ENCODE results near the gene JCAD. TPM values are rescaled to one million over a fixed set of nuclear protein-coding genes. Genes with fewer than 3 reads are reported as not detected.
A peak's percentile ranks its signal among the peaks of the same experiment; 100 is the strongest.
"Not testable (repeated sequence)": the region's sequence is repeated elsewhere in the genome, so short reads cannot be mapped to it uniquely, and the experiment has no call there.

Gene JCAD
- total RNA-seq, 1 experiment from 2014 or later, result 4.2 TPM

- no peak for DNase-seq (ENCODE audit: low spot score)
Measured at GRCh38 chr10:29991382-29991781, 68.0 kb downstream of the JCAD start.

GRCh38 chr10:29987471-29987870 lies 71.9 kb downstream of the JCAD start:
- DNase-seq (ENCODE audit: low spot score), result no peak

DNA sequence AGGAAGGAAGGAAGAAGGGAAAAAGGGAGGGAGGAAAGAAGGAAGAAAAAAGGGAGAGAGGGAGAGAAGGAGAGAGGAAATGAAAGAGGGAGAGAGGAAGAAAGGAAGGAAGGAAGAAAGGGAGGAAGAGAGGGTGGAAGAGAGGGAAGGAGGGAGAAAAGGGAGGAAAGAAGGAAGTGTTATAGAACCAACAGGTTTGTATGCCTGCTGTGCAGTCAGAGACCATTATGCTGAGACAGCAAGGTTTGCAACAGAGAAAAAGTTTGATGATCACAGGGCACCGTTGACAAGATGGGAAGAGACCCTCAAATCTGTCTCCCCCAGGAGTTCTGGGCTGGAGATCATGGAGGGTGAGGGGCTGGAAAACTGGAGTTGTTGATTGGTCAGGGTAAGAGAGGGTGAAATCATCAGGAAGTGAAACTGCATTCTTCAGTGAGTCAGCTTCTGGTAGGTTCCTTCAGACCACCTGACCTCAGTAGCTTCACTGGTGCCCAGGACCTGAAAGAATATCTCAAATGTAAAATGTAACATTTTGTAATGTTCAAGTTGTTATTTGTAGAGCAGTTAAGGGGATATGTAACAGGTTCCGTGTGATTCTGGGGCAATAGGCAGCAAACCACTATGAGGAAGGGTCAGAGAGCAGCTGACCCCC lies 76.3 kb downstream of the JCAD start:
- no peak for DNase-seq (ENCODE audit: low spot score)

GRCh38 chr10:29981510-29981909 lies 77.9 kb downstream of the JCAD start:
- DNase-seq (ENCODE audit: low spot score), result no peak

DNA sequence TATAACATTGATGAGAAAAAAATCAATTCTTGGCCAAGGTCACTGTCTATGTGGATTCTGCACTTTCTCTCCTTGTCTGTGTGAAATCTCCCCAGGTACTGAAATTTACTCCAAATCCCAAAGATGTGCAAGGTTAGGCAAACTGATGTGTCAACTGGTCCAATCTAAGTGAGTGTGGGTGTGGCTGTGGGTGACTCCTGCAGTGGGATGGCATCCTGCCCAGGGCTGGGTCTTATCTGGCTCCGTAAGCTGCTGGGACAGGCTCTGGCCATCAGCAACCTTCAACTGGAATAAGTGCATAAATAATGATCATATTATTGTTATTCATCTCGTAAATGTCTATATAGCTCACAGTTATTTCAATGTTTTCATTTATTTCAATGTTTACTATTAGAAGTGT lies 79.3 kb downstream of the JCAD start:
- DNase-seq (ENCODE audit: low spot score), result peak; percentile 67

DNA sequence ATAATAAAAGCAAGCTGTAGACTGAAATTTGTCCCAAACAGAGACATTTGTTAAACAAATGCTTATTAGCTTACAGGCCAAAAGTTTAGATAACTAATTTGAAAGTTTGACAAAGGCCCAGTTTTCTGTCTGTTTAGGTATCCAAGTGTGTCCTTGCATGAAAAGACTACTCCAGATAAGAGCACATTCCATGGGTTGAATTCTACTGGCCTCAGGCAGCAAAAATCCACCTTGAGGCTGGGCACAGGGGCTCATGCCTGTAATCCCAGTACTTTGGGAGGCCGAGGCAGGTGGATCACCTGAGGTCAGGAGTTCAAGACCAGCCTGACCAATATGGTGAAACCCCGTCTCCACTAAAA lies 80.0 kb downstream of the JCAD start:
- not testable (repeated sequence) for DNase-seq (ENCODE audit: low spot score)

GRCh38 chr10:29977171-29977570 lies 82.2 kb downstream of the JCAD start:
- DNase-seq (ENCODE audit: low spot score), result no peak

DNA sequence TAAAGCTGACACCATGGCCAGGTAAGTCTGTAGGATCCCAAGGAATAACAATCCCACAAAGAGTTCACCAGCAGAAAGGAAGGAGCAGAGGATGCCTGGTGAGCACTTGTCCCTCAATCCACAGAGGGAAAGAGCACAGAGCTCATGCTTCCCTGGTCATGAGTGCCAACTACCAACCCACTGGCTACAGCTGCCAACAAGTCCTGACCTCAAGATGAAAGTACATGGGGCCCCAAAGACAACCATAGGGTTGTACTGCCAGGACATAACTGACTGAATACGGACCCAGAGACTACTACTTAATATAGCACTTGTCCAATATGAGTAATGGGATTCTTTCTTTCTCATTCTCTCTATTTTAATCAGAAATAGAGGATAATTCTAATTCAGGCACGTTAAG lies 83.3 kb downstream of the JCAD start:
- DNase-seq (ENCODE audit: low spot score), result no peak

DNA sequence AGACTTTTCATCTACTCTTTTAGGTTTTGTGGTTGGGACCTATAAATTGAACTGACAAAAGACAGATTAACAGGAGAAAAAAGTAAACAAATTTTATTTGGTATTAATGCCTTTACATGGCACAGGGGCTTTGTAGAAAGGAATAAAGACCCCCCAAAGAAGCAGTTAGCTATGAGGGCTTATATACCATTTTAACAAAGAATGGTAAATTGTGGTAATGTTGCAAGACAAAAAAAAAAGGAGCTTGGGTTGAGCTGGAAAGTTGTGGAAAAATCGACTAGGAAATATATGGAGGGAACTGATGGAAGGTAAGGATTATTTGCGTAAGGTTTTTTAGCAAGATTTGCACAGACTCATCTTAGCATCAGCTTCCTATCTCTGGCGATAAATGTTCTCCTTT lies 84.6 kb downstream of the JCAD start:
- DNase-seq (ENCODE audit: low spot score), result no peak

DNA sequence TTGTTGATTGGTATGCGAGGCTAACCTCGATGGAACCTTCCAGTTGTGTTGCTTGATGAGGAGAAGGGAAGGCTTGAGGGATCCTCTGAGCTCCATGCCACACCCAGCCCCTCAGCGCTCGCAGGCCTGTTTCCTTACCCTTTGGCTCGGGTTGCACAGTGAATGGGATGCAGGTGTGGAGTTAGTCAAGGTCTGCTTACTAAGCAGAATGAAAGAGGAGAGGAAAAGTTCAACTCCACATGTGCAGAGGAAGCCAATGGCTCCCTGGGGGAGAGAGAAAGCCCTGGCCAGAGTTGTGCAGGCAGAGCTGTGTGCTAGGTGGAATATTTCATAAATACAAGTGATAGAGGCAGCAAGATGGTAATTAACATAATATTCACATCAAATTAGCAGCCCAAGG lies 85.5 kb downstream of the JCAD start:
- no peak for DNase-seq (ENCODE audit: low spot score)

- no peak for DNase-seq (ENCODE audit: low spot score)
Measured at GRCh38 chr10:29970576-29970975, 88.8 kb downstream of the JCAD start.

DNA sequence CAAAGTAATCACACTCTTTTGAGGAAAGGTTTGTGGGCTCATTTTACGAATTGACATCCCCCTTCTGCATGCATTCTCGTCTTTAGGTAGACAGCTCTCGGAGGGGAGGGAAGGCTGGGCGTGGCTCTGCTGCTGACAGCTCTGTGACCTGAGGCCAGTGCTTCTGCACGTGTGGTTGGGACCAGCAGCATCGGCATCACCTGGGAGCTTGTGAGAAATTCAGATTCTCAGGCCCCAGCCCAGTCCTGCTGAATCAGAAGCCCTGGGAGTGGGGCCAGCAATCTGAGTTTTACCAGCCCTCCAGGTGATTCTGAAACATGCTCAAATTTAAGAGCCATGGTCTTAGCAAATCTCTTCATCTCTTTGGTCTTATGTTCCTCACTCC lies 89.4 kb downstream of the JCAD start:
- DNase-seq (ENCODE audit: low spot score), result no peak

- no peak for DNase-seq (ENCODE audit: low spot score)
Measured at GRCh38 chr10:29969255-29970011, 90.0 kb downstream of the JCAD start.

DNA sequence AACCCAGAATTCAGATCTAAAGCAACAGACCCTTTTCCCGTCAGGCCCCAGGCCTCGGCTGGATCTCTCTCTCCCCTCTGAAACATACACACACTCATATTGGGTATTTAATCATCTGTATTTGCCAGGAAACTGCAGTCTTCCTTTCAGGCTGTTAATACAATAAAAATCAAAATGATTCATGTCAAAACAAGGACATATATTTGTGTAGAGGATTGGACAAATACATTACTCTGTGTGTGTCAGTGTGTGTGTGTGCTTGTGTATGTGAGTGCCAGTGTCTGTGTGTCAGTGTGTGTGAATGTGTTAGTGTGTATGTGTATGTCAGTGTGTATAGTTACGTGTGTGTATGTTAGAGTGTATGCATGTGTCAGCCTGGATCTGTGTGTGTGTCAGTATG lies 90.8 kb downstream of the JCAD start:
- no peak for DNase-seq (ENCODE audit: low spot score)

- DNase-seq (ENCODE audit: low spot score), result no peak
Measured at GRCh38 chr10:29966269-29966668, 93.1 kb downstream of the JCAD start.
